ENCODE data around the gene ADAMTS7. TPM values are rescaled to one million over a fixed set of nuclear protein-coding genes. Genes with fewer than 3 reads are reported as not detected.
"Not testable (repeated sequence)": the region's sequence is repeated elsewhere in the genome, so short reads cannot be mapped to it uniquely, and the experiment has no call there.

Gene ADAMTS7
- total RNA-seq, 3 donors from 2014 or later, result 1.3 to 7.4 (median 6.2) TPM

- Histone ChIP-seq H3K9me3 (no peaks in the 10 kb centered on the region), H3K4me1 (no peaks in the 10 kb centered on the region), H3K27ac (no peak overlapping the region), H3K36me3 (no peaks in the 10 kb centered on the region), H3K4me3 (no peak overlapping the region), H3K27me3 (no peaks in the 10 kb centered on the region)
- intact Hi-C loops (cut with DNase I; ENCODE audit: low total_unique reads), result no loop called here
- DNase-seq (ENCODE audit: low spot score in 2 of 2), result no peak
- TF ChIP-seq CTCF (IDR thresholded peaks at IDR 0.05) (no peak), POLR2A (IDR thresholded peaks at IDR 0.05) (no peak), POLR2AphosphoS5 (IDR thresholded peaks at IDR 0.05) (no peak)
Measured at GRCh38 chr15:78726870-78727551, 84.3 kb downstream of the ADAMTS7 start.

DNA sequence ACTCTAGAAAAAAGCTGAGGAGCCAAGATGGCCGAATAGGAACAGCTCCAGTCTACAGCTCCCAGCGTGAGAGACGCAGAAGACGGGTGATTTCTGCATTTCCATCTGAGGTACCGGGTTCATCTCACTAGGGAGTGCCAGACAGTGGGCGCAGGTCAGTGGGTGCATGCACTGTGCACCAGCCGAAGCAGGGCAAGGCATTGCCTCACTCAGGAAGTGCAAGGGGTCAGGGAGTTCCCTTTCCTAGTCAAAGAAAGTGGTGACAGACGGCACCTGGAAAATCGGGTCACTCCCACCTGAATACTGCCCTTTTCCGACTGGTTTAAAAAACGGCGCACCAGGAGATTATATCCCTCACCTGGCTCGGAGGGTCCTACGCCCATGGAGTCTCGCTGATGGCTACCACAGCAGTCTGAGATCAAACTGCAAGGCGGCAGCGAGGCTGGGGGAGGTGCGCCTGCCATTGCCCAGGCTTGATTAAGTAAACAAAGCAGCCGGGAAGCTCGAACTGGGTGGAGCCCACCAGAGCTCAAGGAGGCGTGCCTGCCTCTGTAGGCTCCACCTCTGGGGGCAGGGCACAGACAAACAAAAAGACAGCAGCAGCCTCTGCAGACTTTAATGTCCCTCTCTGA, 91.3 kb downstream of the ADAMTS7 start:
- H3K4me1 ChIP-seq; H3K27ac ChIP-seq; H3K4me3 ChIP-seq; H3K9me3 ChIP-seq; intact Hi-C loops (cut with DNase I; ENCODE audit: low total_unique reads); H3K27me3 ChIP-seq; H3K36me3 ChIP-seq; DNase-seq (ENCODE audit: low spot score in 2 of 2): not testable (repeated sequence)

DNA sequence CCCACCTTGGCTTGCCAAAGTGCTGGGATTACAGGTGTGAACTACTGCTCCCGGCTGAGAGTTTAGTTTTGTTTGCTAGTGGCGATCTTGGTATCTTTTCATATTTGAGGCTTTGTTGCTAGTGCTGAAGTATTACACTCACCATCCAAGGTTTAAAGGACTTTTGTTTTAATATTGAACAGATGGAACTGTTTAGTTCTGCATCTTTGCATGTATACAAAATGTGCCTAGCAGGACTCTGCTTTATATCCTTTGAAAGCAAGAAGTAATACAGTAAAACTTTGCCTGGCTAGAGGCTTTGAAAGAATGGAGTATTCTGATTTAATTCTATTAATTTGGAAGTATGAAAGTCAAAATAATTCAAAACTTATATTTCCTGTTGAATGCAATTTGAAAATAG, 92.4 kb downstream of the ADAMTS7 start:
- TF ChIP-seq POLR2AphosphoS5 (IDR thresholded peaks at IDR 0.05) (no peak), POLR2A (IDR thresholded peaks at IDR 0.05) (no peak), CTCF (IDR thresholded peaks at IDR 0.05) (no peak)
- intact Hi-C loops (cut with DNase I; ENCODE audit: low total_unique reads), result no loop called here
- Histone ChIP-seq H3K4me3 (no peak overlapping the region), H3K27me3 (peaks cover 0 to 4% of the 10 kb centered on the region in 2 donors), H3K4me1 (no peaks in the 10 kb centered on the region), H3K9me3 (no peaks in the 10 kb centered on the region), H3K36me3 (no peaks in the 10 kb centered on the region), H3K27ac (no peak overlapping the region)
- DNase-seq (ENCODE audit: low spot score in 2 of 2), result no peak

DNA sequence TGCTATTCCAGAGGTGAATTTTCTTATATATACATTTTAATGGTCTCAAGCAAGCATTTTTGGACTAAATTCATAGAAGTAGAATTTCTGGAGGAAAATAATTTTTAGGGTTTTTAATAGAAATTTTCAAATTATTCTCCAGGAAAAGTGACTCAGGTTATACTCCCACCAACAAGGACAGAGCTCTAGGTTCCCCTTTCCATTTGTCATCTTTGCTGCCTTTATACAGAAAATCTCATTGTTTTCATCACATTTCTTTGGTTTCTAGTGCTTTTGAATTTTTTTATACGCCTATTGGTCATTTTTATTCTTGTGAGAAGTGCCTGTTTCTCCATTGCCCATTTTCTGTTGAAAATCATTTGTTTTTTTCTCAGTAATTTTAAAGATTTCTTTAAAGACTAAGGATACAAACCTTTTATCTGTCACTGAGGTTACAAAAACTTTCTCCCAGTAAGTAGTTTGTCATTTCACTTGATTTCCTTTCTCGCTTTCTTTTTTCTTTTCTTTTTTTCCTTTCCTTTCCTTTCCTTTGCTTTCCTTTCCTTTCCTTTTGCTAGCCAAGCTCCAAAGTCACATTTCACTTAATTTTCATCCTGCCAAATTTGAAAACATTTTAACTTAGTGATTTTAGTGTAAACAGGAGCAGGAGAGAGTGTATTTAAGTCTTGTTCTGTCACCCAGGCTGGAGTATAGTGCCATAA, 93.2 kb downstream of the ADAMTS7 start:
- H3K27ac ChIP-seq, result no peak overlapping the region
- no peak for TF ChIP-seq CTCF (IDR thresholded peaks at IDR 0.05)
- no peak for TF ChIP-seq POLR2AphosphoS5 (IDR thresholded peaks at IDR 0.05)
- TF ChIP-seq POLR2A (IDR thresholded peaks at IDR 0.05), result no peak

DNA sequence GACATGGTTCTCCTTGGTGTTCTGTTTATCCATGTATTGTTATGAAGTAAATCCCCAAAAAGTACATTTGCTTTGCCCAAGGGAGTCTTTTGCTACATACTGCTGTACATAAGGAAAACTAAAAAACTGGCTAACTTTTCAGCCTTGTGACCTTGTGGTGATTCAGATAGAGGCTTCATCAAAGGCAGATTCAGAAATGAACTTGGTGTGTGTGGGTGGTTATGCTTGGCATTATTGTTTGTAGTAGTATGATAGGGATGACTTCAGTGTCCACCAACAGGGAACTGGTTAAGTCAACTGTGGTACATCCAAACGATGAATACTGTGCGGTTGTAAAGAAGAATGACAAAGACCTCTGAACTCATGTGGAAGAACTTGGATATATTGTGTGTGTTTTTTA, 94.6 kb downstream of the ADAMTS7 start:
- DNase-seq (ENCODE audit: low spot score in 2 of 2), result no peak
- Histone ChIP-seq H3K9me3 (no peaks in the 10 kb centered on the region), H3K4me1 (no peaks in the 10 kb centered on the region), H3K27me3 (peaks cover 0 to 4% of the 10 kb centered on the region in 2 donors), H3K27ac (no peak overlapping the region), H3K4me3 (no peak overlapping the region), H3K36me3 (no peaks in the 10 kb centered on the region)
- intact Hi-C loops (cut with DNase I; ENCODE audit: low total_unique reads), result no loop called here
- TF ChIP-seq POLR2AphosphoS5 (IDR thresholded peaks at IDR 0.05), result no peak
- TF ChIP-seq POLR2A (IDR thresholded peaks at IDR 0.05), result no peak
- no peak for TF ChIP-seq CTCF (IDR thresholded peaks at IDR 0.05)

More for the DNA sequence above, 93.2 kb downstream of the ADAMTS7 start:
- intact Hi-C loops (cut with DNase I; ENCODE audit: low total_unique reads), result no loop called here
- Histone ChIP-seq H3K4me3 (no peak overlapping the region), H3K27me3 (peaks cover 0 to 4% of the 10 kb centered on the region in 2 donors), H3K4me1 (no peaks in the 10 kb centered on the region), H3K9me3 (no peaks in the 10 kb centered on the region), H3K36me3 (no peaks in the 10 kb centered on the region)
- no peak for DNase-seq (ENCODE audit: low spot score in 2 of 2)

Measured in breast epithelium (tissue), 4 donors.